HEK293 (cell line): ENCODE measurements around the gene FXYD1.

Source experiments
- GLI4 ChIP-seq: fragments of 450-650 bp; formaldehyde crosslinking; IDR thresholded peaks from 2 replicates; pipeline ENCODE4 v1.5.1; 2016; ENCODE audit warnings: missing biosample characterization, missing genetic modification characterization
- ZBTB7A ChIP-seq: fragments of 450-650 bp; formaldehyde crosslinking; IDR thresholded peaks from 2 replicates; pipeline ENCODE4 v1.5.1; 2016; ENCODE audit warnings: low read depth, missing biosample characterization, missing genetic modification characterization
- ZEB2 ChIP-seq: fragments of 450-650 bp; formaldehyde crosslinking; IDR thresholded peaks from 2 replicates; pipeline ENCODE4 v1.5.1; 2016; ENCODE audit warnings: missing biosample characterization, missing genetic modification characterization
- ZNF223 ChIP-seq: fragments of 450-650 bp; formaldehyde crosslinking; IDR thresholded peaks from 2 replicates; pipeline ENCODE4 v1.5.1; 2016; ENCODE audit warnings: missing biosample characterization, missing genetic modification characterization
- ZNF248 ChIP-seq: fragments of 450-650 bp; formaldehyde crosslinking; IDR thresholded peaks from 2 replicates; pipeline ENCODE4 v1.5.1; 2017; ENCODE audit warnings: missing biosample characterization, missing genetic modification characterization
- ZNF394 ChIP-seq: fragments of 450-650 bp; formaldehyde crosslinking; IDR thresholded peaks from 2 replicates; pipeline ENCODE4 v1.5.1; 2016; ENCODE audit warnings: missing biosample characterization, missing genetic modification characterization, mild to moderate bottlenecking, moderate library complexity, borderline replicate concordance
- ZNF510 ChIP-seq: fragments of 450-650 bp; formaldehyde crosslinking; IDR thresholded peaks from 2 replicates; pipeline ENCODE4 v1.5.1; 2018; ENCODE audit warnings: mild to moderate bottlenecking, missing genetic modification characterization, missing biosample characterization; ENCODE audit not compliant: insufficient replicate concordance
- ZNF768 ChIP-seq: fragments of 450-650 bp; formaldehyde crosslinking; IDR thresholded peaks from 2 replicates; pipeline ENCODE4 v1.5.1; 2018; ENCODE audit warnings: missing biosample characterization, mild to moderate bottlenecking, missing genetic modification characterization
- TF ChIP-seq, protein P1 (sequence below): fragments of 450-650 bp; formaldehyde crosslinking; IDR thresholded peaks from 2 replicates; pipeline ENCODE4 v1.5.1; 2016; ENCODE audit warnings: missing biosample characterization, missing genetic modification characterization
- TF ChIP-seq, protein P2 (sequence below): fragments of 450-650 bp; formaldehyde crosslinking; IDR thresholded peaks from 2 replicates; pipeline ENCODE4 v1.5.1; 2016; ENCODE audit warnings: missing biosample characterization, missing genetic modification characterization
- TF ChIP-seq, protein P3 (sequence below): fragments of 450-650 bp; formaldehyde crosslinking; IDR thresholded peaks from 2 replicates; pipeline ENCODE4 v1.5.1; 2016; ENCODE audit warnings: missing biosample characterization, missing genetic modification characterization

DNA sequence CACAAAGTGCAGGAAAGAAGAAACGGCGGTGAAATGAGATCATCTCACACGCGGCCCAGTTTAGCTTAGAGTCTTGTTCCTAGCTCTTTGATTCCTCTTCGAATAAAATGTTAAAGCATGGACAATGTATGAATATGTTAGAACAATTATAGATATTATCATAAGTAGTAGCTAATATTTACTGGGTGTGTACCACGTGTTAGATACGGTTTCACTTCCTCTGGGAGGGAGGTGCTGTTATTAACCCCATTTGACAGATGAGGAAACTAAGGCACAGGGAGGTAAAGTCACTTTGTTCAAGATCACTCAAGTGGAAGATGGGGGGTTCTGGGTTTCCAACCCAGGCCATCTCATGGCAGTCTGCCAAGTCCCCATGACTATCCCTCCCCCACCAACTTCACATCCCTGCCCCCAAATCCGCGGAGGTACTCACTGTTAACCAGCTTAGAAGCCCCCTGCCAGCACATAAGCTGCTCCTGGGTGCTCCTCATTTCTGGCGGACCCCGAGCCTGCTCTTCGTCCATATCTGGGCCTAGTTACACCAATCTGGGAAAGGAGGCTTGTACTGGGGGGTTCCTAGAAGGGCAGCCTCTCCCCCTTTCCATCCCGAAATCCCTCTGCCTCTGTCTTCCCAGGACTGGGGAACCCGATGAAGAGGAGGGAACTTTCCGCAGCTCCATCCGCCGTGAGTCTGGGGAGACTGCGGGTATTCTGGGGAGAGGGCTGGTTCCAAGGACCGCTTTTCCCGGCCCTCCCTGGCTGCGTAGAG is 3.4 kb downstream of the FXYD1 start:
- TF ChIP-seq, protein P1, sequence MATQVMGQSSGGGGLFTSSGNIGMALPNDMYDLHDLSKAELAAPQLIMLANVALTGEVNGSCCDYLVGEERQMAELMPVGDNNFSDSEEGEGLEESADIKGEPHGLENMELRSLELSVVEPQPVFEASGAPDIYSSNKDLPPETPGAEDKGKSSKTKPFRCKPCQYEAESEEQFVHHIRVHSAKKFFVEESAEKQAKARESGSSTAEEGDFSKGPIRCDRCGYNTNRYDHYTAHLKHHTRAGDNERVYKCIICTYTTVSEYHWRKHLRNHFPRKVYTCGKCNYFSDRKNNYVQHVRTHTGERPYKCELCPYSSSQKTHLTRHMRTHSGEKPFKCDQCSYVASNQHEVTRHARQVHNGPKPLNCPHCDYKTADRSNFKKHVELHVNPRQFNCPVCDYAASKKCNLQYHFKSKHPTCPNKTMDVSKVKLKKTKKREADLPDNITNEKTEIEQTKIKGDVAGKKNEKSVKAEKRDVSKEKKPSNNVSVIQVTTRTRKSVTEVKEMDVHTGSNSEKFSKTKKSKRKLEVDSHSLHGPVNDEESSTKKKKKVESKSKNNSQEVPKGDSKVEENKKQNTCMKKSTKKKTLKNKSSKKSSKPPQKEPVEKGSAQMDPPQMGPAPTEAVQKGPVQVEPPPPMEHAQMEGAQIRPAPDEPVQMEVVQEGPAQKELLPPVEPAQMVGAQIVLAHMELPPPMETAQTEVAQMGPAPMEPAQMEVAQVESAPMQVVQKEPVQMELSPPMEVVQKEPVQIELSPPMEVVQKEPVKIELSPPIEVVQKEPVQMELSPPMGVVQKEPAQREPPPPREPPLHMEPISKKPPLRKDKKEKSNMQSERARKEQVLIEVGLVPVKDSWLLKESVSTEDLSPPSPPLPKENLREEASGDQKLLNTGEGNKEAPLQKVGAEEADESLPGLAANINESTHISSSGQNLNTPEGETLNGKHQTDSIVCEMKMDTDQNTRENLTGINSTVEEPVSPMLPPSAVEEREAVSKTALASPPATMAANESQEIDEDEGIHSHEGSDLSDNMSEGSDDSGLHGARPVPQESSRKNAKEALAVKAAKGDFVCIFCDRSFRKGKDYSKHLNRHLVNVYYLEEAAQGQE (tag by site-specific recombination), result no peak
- no peak for TF ChIP-seq ZNF768
- TF ChIP-seq ZNF223, result no peak
- TF ChIP-seq, protein P2, sequence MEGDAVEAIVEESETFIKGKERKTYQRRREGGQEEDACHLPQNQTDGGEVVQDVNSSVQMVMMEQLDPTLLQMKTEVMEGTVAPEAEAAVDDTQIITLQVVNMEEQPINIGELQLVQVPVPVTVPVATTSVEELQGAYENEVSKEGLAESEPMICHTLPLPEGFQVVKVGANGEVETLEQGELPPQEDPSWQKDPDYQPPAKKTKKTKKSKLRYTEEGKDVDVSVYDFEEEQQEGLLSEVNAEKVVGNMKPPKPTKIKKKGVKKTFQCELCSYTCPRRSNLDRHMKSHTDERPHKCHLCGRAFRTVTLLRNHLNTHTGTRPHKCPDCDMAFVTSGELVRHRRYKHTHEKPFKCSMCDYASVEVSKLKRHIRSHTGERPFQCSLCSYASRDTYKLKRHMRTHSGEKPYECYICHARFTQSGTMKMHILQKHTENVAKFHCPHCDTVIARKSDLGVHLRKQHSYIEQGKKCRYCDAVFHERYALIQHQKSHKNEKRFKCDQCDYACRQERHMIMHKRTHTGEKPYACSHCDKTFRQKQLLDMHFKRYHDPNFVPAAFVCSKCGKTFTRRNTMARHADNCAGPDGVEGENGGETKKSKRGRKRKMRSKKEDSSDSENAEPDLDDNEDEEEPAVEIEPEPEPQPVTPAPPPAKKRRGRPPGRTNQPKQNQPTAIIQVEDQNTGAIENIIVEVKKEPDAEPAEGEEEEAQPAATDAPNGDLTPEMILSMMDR (tag by site-specific recombination), result no peak
- TF ChIP-seq, protein P3, sequence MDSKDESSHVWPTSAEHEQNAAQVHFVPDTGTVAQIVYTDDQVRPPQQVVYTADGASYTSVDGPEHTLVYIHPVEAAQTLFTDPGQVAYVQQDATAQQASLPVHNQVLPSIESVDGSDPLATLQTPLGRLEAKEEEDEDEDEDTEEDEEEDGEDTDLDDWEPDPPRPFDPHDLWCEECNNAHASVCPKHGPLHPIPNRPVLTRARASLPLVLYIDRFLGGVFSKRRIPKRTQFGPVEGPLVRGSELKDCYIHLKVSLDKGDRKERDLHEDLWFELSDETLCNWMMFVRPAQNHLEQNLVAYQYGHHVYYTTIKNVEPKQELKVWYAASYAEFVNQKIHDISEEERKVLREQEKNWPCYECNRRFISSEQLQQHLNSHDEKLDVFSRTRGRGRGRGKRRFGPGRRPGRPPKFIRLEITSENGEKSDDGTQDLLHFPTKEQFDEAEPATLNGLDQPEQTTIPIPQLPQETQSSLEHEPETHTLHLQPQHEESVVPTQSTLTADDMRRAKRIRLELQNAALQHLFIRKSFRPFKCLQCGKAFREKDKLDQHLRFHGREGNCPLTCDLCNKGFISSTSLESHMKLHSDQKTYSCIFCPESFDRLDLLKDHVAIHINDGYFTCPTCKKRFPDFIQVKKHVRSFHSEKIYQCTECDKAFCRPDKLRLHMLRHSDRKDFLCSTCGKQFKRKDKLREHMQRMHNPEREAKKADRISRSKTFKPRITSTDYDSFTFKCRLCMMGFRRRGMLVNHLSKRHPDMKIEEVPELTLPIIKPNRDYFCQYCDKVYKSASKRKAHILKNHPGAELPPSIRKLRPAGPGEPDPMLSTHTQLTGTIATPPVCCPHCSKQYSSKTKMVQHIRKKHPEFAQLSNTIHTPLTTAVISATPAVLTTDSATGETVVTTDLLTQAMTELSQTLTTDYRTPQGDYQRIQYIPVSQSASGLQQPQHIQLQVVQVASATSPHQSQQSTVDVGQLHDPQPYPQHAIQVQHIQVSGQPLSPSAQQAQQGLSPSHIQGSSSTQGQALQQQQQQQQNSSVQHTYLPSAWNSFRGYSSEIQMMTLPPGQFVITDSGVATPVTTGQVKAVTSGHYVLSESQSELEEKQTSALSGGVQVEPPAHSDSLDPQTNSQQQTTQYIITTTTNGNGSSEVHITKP (tag by site-specific recombination), result no peak
- no peak for TF ChIP-seq ZBTB7A
- no peak for TF ChIP-seq ZNF394 (tag by site-specific recombination)
- no peak for TF ChIP-seq ZNF248 (tag by site-specific recombination)
- no peak for TF ChIP-seq ZNF510
- no peak; the same call in 1 of the 2 replicates for TF ChIP-seq ZEB2 (tag by site-specific recombination)
- no peak for TF ChIP-seq GLI4 (tag by site-specific recombination)
